ACC112 (cell line): Measurements from ENCODE around the gene CFAP45.

Source experiments
- H2AFZ ChIP-seq: fragments of 200-600 bp; sonication (generic); one replicate; pipeline ENCODE4 v1.6.0; 2017; ENCODE audit warnings: antibody characterized with exemption, low read length; ENCODE audit not compliant: unreplicated experiment
- H3K27ac ChIP-seq: fragments of 200-600 bp; sonication (generic); 2 replicates; pipeline ENCODE4 v1.5.1; 2014; ENCODE audit warnings: low read depth, mild to moderate bottlenecking, antibody characterized with exemption, low read length, moderate library complexity
- H3K27me3 ChIP-seq: fragments of 200-600 bp; sonication (generic); 2 replicates; pipeline ENCODE4 v1.6.1; 2014; ENCODE audit warnings: mild to moderate bottlenecking, antibody characterized with exemption, low read length, moderate library complexity, mixed read lengths; ENCODE audit not compliant: insufficient read depth
- H3K36me3 ChIP-seq: fragments of 200-600 bp; sonication (generic); 2 replicates; pipeline ENCODE4 v1.6.1; 2016; ENCODE audit warnings: mild to moderate bottlenecking, antibody characterized with exemption, low read length, moderate library complexity, mixed read lengths; ENCODE audit not compliant: insufficient read depth
- H3K4me1 ChIP-seq: fragments of 200-600 bp; sonication (generic); one replicate; pipeline ENCODE4 v1.6.1; 2016; ENCODE audit warnings: low read length, mixed read lengths; ENCODE audit not compliant: insufficient read depth, unreplicated experiment, control insufficient read depth
- H3K4me3 ChIP-seq: fragments of 200-600 bp; sonication (generic); 2 replicates; pipeline ENCODE4 v1.5.1; 2014; ENCODE audit warnings: mild to moderate bottlenecking, low read depth, low read length
- H3K79me2 ChIP-seq: fragments of 200-600 bp; sonication (generic); one replicate; pipeline ENCODE4 v1.6.0; 2016; ENCODE audit warnings: low read length; ENCODE audit not compliant: control insufficient read depth, unreplicated experiment, insufficient read depth

The CFAP45 gene

GRCh38 chr1:159830722-159831121 is 69.2 kb downstream of the CFAP45 start:
- Histone ChIP-seq H3K27me3 (no peaks in the 10 kb centered on the region), H3K27ac (no peak overlapping the region), H3K79me2 (no peaks in the 10 kb centered on the region), H3K4me1 (peaks cover 12% of the 10 kb centered on the region), H3K4me3 (no peak overlapping the region), H2AFZ (no peak overlapping the region), H3K36me3 (no peaks in the 10 kb centered on the region; the same call in 1 of the 2 replicates)

- Histone ChIP-seq H3K4me1 (peaks cover 7% of the 10 kb centered on the region), H3K79me2 (no peaks in the 10 kb centered on the region), H3K27ac (no peak overlapping the region), H2AFZ (no peak overlapping the region), H3K27me3 (no peaks in the 10 kb centered on the region), H3K4me3 (no peak overlapping the region), H3K36me3 (no peaks in the 10 kb centered on the region; the same call in 1 of the 2 replicates)
Observed at GRCh38 chr1:159829822-159830465, 70.0 kb downstream of the CFAP45 start.

- no peaks in the 10 kb centered on the region for H3K79me2 ChIP-seq
- H3K4me1 ChIP-seq, result peaks cover 7% of the 10 kb centered on the region
- no peak overlapping the region for H2AFZ ChIP-seq
- no peak overlapping the region for H3K27ac ChIP-seq
- H3K27me3 ChIP-seq, result 0 out of 2 replicates have a peak, but pooled peaks cover under 1% of the 10 kb centered on the region
- no peaks in the 10 kb centered on the region for H3K36me3 ChIP-seq
- no peak overlapping the region for H3K4me3 ChIP-seq
Observed at GRCh38 chr1:159829273-159829634, 70.7 kb downstream of the CFAP45 start.

- Histone ChIP-seq H2AFZ (no peak overlapping the region), H3K36me3 (no peaks in the 10 kb centered on the region), H3K4me1 (peaks cover 7% of the 10 kb centered on the region), H3K79me2 (no peaks in the 10 kb centered on the region), H3K4me3 (no peak overlapping the region), H3K27me3 (peaks cover 6% of the 10 kb centered on the region), H3K27ac (no peak overlapping the region)
Observed at GRCh38 chr1:159828581-159829272, 71.2 kb downstream of the CFAP45 start.

GRCh38 chr1:159828176-159828575 is 71.8 kb downstream of the CFAP45 start:
- Histone ChIP-seq H3K36me3 (no peaks in the 10 kb centered on the region), H3K27ac (no peak overlapping the region), H3K79me2 (no peaks in the 10 kb centered on the region), H2AFZ (no peak overlapping the region), H3K4me3 (no peak overlapping the region), H3K27me3 (peaks cover 10% of the 10 kb centered on the region), H3K4me1 (peaks cover 7% of the 10 kb centered on the region)

GRCh38 chr1:159827549-159827948 is 72.4 kb downstream of the CFAP45 start:
- Histone ChIP-seq H2AFZ (no peak overlapping the region), H3K27me3 (peaks cover 15% of the 10 kb centered on the region), H3K4me3 (no peak overlapping the region), H3K27ac (no peak overlapping the region), H3K4me1 (peaks cover 7% of the 10 kb centered on the region), H3K36me3 (no peaks in the 10 kb centered on the region), H3K79me2 (no peaks in the 10 kb centered on the region)

- Histone ChIP-seq H3K27me3 (peaks cover 19% of the 10 kb centered on the region), H3K27ac (no peak overlapping the region)
Observed at GRCh38 chr1:159827102-159827490, 72.9 kb downstream of the CFAP45 start.

GRCh38 chr1:159826441-159827101 is 73.4 kb downstream of the CFAP45 start, which contains the start of gene SLAMF8:
Gene SLAMF8, plus strand, starts transcription at chr1:159826873. Its CDS starts 26 bp downstream, at chr1:159826899.
- H3K4me1 ChIP-seq, result peaks cover 7% of the 10 kb centered on the region
- H2AFZ ChIP-seq, result no peak within 1 kb of the TSS
- peaks cover 23% of the 10 kb centered on the region for H3K27me3 ChIP-seq
- H3K4me3 ChIP-seq, result no peak within 1 kb of the TSS
- H3K79me2 ChIP-seq, result no peaks in the 10 kb centered on the region
- H3K27ac ChIP-seq, result no peak within 1 kb of the TSS
- H3K36me3 ChIP-seq, result no peaks in the 10 kb centered on the region

More at GRCh38 chr1:159827102-159827490, 72.9 kb downstream of the CFAP45 start:
- H3K4me3 ChIP-seq, result no peak overlapping the region
- H3K36me3 ChIP-seq, result no peaks in the 10 kb centered on the region
- H3K79me2 ChIP-seq, result no peaks in the 10 kb centered on the region
- H2AFZ ChIP-seq, result no peak overlapping the region
- H3K4me1 ChIP-seq, result peaks cover 7% of the 10 kb centered on the region

- H3K27ac ChIP-seq, result no peak overlapping the region
- no peak overlapping the region for H3K4me3 ChIP-seq
- H2AFZ ChIP-seq, result no peak overlapping the region
- H3K4me1 ChIP-seq, result peaks cover 7% of the 10 kb centered on the region
- H3K36me3 ChIP-seq, result no peaks in the 10 kb centered on the region
- H3K79me2 ChIP-seq, result no peaks in the 10 kb centered on the region
- H3K27me3 ChIP-seq, result peaks cover 27% of the 10 kb centered on the region
Observed at GRCh38 chr1:159825564-159825963, 74.4 kb downstream of the CFAP45 start.

- no peak overlapping the region for H3K27ac ChIP-seq
- no peak overlapping the region for H3K4me3 ChIP-seq
- H3K36me3 ChIP-seq, result no peaks in the 10 kb centered on the region
- peaks cover 27% of the 10 kb centered on the region for H3K27me3 ChIP-seq
- H2AFZ ChIP-seq, result no peak overlapping the region
- no peaks in the 10 kb centered on the region for H3K4me1 ChIP-seq
- H3K79me2 ChIP-seq, result no peaks in the 10 kb centered on the region
Observed at GRCh38 chr1:159823406-159823805, 76.6 kb downstream of the CFAP45 start.
